Renal pelvis (tissue), 4 donors: ENCODE data around the gene PCNX4. TPM values are rescaled to one million over a fixed set of nuclear protein-coding genes. Genes with fewer than 3 reads are reported as not detected.

Experiments used
- DNase-seq: peaks from one replicate; pipeline ENCODE4 v3.0.0-alpha.2; 2013
- polyA plus RNA-seq, 3 donors: library from polyadenylated mRNA; unstranded; fragments of 120-200 nt; gene quantifications; one replicate each; pipeline ENCODE4 v1.2.1, GENCODE V29; 2013; ENCODE audit not compliant: insufficient read length in 3 of 3

The PCNX4 gene
- polyA plus RNA-seq, 3 donors = 79.5 to 101 (median 90.4) TPM

DNA sequence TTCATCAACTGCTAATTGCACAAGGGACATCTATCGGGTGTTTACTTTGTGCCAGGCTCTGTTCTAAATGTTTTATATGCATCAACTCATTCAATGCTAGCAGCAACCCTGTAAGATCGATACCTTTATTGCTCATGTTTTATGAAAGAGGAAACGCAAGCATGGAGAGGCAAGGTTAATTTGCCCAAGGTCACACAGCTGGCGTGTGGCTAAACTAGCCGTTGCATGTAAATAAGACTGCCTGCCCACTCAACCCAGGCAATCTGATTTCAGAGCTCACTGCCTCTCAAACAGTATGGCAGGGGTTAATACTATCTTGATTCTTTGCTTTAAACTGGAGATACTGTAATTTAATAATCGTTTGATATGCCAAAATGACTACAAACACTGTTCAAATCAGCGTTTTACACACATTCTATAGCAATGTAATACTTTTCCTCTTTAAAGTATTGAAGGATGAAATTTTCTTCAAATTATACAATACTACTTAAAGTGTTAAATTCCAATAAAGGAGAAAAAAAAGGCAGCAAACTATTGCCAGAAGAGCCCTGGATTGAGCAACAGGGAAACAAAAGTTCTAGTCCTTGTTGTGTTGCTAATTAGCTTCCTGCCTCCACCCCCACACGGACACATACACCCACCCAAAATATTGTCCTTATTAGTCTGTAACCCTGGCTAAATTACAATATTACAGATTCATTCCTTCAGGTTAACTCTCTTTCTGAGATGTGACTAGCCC lies 112.5 kb downstream of the PCNX4 start:
- DNase-seq = no peak

DNA sequence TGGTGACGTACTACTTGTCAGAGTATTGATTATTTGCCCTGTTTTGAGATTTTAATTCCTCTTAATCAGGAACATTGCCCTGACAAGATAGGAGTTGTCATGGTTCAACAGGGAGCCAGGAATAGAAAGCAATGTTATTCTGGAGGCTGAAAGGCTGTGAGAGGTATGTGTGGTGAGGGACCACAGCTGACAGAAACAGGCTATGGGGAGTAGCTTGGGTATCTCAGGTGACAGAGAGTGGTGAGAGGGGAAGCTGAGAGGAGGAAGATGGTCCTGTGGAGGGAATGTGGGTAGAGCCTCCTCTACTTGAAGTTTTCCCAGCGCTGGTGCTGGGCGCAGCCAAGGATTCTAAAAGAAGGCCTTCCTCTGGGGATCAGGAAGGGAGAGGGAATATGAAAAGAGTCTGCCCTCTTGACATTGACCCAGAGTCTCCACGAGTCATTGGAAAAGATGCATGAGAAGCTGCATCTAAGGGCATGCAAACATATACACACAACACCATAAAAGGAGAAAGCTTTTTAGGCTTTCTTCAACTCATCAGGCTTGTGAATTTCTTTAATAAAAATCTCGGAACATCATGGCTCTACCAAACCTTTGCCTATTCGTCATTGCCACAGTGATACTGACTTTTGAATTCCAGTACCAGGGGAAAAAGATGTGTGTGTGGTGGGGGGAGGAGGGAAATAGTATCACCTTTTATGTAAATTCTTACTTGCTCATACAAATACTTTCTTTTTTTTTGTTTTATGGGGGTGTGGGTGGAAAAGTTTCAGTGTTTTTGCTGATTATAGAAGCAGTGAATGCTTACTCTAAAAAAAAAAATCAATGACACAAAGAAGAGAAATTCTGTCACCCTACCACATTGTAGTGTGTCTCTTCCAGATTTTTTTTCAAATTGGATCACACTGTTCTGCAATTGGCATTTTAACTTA lies 113.4 kb downstream of the PCNX4 start:
- no peak for DNase-seq

DNA sequence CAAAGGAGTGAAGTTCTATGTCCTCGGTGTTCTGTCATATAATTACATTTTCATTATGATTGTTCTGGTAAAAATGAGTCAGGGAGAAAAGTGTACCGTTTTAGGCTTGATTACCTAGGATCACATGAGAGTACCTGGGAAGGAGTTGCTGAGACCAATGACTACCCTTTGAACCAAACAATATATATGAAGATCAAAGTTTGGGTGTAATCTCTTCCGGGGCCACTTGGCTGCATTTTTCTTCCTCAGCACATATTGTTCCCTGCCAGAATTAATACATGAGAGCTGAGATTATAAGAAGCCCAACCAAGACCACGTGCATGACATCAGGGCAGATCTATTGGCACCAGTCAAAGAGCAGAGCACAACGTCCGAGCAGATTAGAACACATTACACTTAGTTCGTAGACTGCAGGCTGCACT lies 114.5 kb downstream of the PCNX4 start:
- no peak for DNase-seq

DNA sequence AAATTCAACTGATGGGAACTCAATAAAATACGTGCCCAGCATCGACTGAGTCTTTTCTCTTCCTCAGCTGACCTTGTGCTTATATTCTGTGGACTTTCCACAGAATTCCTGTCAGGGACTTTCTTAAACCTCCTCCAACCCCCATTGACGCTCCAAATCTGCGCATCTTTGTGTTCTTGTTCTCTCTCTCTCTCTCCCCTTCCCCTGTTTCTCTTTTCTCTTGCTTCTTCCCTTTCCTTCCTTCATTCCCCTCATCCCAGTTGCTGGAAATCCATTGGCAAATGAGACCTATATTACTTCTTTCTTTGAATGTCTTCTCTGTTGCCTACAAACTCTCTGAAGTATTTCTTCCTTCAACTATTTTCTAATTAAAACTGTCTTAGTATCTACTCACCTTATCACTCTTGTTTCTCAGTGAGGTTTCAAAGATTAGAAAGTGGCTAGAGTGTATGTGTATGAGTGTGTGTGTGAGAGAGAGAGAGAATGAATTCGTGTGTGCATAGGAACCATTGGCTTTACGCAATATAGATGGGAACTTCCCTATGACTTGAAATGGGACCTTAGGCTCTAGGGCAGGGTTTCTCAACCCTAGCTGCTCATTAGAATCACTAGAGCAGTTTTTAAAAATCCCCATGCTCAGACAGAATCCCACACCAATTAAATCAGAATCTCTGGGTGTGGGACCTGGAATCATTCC lies 115.3 kb downstream of the PCNX4 start:
- DNase-seq = no peak

DNA sequence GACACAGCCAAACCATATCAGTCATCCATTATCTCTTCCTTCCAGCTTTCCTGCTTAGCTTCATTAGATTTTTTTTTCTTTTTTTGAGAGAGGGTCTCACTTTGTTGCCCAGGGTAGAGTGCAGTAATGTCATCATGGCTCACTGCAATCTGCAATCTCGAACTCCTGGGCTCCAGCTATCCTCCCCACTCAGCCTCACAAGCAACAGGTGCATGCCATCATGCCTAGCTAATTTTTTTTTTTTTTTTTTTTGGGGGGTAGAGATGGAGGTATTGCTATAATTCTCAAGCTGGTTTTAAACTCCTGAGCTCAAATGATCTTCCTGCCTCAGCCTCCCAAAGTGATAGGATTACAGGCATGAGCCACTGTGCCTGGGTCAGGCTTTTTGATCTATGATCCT lies 119.0 kb downstream of the PCNX4 start:
- no peak for DNase-seq

DNA sequence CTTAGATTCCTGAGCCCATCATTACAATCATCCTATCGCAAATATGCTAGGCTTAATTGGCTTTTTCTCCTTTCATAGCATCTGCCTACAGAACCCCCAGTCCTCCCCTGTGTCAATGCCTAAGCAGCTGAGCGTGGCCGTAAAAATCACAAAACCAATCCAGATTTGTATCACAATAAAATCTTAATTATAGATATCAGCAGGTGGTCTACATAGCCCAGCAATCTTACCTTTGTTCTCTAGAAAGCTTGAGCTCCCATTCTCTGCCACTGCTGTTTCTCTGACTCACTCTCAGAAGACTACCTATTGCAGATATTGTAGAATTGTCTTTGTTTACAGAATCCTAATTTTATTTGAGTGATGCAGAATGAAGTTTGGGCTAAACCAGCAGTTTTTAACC lies 119.4 kb downstream of the PCNX4 start:
- DNase-seq = no peak

DNA sequence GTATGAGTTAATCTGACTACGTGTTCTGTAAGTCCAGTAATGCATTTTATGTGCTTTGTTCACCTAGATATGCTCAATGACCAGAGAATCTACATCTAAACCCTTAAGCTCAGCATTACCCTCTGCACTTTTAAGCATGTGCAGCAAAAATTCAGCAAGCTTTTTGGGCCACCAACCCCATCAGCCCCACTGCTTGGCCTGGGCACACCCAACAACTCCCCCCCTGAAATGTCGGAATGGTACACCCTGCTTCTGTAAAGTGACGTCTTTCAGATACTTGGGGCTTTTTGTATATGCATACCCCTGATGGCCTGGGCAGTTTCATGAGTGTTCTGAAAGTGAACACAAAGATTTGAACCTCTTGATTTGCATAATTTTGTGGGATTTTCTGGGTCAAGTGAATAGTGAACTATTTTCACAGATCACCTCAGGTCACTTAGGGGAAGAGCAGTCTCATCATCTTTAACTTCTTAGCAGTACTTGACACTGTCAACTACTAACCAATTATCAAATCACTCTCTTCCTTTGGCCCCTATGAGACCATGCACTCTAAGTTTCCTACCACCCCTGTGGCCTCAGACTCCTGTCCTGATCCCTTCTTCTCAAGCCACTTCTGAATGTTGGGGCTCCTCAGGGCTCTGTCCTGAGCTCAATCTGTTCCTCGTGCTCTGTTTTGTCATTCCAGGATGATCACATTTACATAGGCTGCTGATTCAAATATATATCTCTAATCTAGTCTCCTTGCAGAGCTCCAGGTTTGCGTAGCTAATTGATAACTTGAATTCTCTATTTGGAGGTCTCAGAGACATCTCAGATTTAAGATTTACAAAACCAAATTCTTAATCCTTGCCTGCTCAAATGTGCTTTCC lies 121.0 kb downstream of the PCNX4 start:
- DNase-seq = no peak

DNA sequence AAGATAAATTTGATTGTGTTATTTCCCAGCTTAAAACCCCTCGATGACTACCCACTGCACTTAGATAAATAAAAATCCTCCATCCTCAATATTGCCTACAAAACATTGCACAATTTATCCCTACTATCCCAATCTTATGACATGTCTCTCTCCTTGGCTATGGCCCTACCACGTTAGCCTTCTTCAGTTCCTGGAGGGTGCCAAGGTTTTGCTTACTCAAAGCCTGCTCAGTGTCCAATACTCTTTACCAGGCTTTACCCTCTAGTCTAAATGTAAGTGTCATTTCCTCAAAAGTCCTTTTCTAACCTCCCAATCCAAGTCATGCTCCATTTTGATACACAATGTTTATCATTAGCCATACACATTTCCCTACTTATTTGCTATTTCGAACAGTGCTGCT lies 122.3 kb downstream of the PCNX4 start:
- no peak for DNase-seq

DNA sequence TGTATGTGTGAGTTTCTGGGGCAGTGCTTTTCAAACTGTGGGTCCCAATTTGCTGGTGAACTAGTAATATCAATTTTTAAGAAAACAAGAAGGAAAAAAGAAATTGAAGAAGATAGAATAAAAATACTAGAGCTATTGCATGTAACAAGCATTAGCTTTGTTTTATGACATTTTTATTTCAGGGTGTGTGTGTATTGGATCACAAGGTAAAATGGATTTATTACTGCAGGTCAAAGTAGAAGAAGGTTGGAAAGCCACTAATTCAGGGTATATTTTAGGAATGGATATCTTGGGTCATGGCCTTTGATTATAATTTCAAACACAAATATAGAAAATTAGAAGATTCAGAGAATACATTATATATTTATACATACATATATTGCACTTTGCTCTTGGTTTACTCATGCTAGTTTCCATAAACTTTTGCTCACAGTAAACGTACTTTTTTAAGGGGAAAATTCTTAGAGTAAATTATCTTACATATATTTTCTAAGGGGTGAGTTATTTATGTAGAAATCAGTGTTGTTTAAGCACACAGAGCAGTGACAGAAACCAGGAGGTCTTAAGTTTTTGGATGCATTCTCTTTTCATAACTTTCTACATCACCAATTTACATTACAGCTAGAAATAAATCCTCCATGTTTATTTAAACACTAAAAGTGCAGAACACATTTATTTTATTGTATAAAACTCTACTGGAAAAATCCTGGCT lies 122.8 kb downstream of the PCNX4 start:
- DNase-seq = no peak

DNA sequence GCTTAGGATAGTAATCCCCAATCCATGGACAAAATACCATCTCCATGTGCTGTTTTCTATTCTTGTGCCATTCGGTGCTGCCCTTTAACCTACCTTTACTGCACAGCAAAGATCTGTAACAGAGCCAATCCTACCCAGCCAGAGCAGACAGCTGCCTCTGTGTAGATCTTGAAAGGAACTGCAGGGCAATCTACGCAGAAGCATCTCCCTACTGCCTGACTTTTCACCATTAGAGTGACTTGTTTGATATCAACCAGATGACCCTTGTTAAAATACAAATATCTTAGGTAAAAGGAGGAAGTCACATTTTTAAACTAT lies 123.4 kb downstream of the PCNX4 start:
- no peak for DNase-seq

DNA sequence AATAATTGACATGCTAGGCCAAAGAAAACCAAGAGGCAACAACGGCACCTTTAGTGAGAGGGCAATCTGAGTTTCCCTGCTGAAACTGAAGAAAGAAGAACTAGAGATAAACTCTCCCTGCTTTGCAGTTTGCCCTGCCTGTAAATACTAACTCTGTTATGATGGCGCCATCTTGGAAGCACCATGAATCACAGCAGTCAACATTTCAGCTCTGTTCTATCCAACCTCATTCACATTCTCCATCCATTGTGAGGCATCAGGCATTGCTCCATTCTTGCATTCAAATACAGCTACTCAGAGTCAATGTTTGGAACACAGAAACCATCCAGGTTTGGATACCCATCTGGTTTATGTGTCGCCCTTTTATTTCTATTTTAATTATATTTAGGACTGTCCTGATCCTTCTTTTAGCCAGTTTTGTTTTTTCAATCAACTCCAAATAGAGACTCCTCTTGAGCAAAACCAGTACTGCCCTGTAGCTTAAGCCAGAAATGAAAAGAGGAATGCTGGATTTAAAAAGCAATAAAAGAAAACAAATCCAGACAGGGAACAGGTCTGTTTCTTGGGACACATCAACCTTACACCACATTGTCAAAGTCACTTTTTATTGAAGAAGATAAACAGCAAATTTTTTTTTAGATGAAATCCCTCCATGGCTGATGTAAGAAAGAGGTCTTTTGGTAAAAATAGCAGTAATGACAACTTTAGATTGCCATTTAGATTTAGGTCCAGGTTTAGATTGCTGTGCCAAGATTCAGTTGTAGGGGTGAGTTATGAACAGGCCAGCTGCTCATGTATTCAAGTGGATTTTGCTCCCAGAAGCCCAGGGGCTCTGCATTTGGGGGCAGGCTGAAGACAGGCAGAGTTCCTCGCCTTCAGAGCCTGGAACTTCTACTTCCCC lies 124.0 kb downstream of the PCNX4 start:
- no peak for DNase-seq

DNA sequence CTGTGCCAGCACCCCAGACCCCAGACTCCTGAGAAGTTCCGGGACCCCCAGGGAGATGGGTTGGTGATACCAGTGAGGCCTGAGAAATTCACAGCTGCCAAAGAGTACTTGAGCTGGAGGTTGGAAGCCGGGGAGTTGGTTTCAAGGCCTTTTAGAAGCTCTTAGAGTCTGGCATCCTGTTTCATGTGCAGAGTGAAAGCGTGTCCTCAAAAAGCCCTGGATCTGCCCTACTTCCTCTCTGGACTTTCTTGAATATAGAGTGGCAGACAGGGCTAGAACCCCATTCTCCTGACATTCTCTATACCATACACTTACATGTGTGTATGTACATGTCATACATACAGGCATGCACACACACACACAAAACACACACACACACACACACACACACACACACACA lies 126.0 kb downstream of the PCNX4 start:
- no peak for DNase-seq

Other genes starting within 250 kb of the PCNX4 start
- 1 to 10 TPM; 2.5 to 4.3 (median 2.9) TPM for gene RTN1, start 221.1 kb upstream of the PCNX4 start, polyA plus RNA-seq
- gene LRRC9, start 171.8 kb upstream of the PCNX4 start, polyA plus RNA-seq = 1 to 10 TPM; 1.5 to 2.3 (median 2.1) TPM
- 10 to 100 TPM; 61.0 to 77.5 (median 75.8) TPM for gene DHRS7, start 73.5 kb downstream of the PCNX4 start, polyA plus RNA-seq
- 10 to 100 TPM; 63.6 to 71.3 (median 70.0) TPM for gene PPM1A, start 157.3 kb downstream of the PCNX4 start, polyA plus RNA-seq